NCI-H1048 (cell line): ENCODE results near the gene GTF3C5.
"Not testable (repeated sequence)": the region's sequence is repeated elsewhere in the genome, so short reads cannot be mapped to it uniquely, and the experiment has no call there.

ENCODE experiments used
- DNase-seq: peaks from one replicate; lab custom pipeline; 2025; lab: John Stamatoyannopoulos, UW

Gene GTF3C5

DNA sequence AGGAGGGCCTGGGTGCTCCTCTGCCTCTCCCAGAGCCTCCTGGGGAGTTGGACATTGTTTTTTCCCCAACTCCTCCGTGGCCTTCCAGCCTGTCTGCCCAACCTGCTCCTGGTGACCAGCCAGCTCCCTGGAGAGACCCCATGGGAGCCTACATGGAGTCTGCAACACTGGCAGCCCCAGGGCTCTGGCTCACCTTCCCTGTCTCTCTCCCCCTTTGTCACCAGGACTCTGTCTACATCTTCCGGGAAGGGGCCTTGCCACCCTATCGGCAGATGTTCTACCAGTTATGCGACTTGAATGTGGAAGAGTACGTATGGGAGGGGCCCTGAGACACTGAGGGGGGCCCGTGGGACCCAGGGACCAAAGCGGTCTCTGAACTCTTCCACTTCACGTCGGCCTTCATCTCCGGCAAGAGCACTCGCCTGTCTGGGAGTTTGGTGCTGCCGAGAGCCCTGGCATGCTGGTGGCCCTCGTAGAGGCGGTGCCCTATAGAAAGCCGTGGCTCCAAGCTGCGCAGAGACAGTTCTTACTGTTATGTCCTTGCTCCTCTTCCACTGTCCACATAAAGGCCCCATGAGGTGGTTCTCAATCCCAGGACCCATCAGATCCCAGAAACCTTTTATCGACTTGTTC lies 25.1 kb downstream of the GTF3C5 start:
- DNase-seq: no peak

GRCh38 chr9:133056533-133056932 lies 25.7 kb downstream of the GTF3C5 start:
- DNase-seq: no peak

DNA sequence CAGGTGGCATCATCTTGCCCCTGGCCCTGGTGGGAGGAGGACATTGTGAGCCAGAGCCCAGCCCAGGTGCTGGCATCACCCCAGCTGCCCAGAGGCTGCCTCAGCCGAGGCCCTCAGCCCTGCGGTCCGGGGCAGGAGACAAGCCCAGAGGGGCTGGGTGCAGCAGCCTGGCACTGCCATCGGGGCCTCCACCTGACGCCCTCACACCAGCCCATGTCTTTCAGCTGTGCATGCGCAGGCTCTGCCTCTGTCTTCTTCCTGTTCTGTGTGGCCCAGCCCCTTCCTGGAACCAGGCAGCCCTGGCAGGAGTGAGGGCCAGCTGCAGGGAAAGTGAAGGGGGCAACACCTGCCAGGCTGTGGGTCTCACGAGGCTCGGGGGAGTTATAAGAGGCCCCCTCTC lies 26.2 kb downstream of the GTF3C5 start:
- no peak for DNase-seq

- no peak for DNase-seq
Observed at GRCh38 chr9:133057553-133057952, 26.8 kb downstream of the GTF3C5 start.

DNA sequence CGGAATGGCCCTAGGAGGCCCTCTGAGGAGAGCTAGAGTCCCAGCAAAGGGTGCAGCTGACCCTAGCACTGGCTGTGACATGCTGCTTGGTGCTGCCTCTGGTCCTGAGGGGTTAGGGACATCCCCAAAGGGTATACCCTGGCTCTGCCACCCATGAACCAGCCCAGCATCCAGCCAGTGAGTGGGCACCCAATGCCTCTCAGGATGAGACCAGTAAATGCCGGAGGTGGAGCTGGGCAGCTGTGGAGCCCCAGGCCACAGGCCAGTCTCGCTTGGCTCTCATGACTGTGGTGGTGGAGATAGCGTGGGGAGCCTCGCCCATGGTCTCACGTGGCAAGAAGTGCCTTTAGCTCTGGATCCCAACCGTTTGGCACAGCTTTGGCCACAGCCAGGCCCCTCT lies 27.3 kb downstream of the GTF3C5 start:
- DNase-seq: no peak

DNA sequence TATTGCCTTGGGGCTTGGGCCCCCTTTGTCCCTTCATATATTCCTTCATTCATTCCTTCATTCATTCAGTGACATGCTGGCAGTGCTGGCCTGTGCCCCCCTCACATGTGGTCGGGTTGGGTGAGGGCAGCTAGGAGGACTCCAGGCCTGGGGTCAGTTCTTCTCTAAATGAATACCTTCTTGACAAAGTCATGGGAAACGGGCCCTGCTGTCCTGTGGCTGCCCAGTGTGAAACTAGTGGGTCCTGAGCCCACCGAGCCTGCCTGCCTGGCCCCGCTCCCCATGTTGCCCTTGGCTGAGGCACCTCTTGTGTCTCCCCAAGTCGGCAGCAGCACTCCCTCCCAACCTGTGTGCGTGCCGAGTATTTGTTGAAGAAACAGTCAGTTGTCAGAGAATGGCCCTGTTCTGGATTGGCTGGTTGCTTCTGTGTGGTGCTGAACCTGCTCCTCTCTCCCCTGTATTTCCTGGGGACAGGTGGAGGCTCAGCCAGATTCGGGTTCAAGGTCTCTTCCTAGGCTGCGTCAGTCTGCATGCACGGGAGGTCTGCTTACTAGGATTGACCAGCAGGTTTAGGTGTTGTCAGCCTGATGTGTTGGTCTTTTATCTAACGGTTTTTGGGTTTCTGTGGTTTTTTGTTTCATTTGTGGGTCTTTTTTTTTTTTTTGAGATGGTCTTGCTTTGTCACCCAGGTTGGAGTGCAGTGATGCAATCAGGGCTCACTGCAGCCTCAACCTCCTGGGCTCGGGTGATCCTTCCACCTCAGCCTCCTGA lies 27.9 kb downstream of the GTF3C5 start:
- no peak for DNase-seq

DNA sequence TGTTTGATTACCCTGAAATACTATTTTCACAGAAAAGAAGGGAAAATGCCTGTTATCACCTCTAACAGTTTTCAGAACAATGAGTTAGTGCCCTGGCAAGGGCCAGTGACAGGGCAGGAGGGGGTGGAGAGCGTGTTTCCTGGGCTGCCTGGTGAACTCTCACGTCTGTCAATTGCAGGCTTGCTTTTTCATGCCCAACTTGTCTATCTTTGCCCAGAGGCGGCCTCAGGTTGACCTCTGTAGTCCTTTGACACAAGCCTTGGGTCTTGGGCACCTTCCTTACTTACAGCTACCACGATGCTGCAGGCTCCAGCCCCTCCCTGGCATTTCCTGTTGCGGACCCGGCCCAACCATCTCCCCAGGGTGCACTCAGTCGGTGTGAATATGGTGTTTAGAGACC lies 28.8 kb downstream of the GTF3C5 start:
- DNase-seq: no peak

DNA sequence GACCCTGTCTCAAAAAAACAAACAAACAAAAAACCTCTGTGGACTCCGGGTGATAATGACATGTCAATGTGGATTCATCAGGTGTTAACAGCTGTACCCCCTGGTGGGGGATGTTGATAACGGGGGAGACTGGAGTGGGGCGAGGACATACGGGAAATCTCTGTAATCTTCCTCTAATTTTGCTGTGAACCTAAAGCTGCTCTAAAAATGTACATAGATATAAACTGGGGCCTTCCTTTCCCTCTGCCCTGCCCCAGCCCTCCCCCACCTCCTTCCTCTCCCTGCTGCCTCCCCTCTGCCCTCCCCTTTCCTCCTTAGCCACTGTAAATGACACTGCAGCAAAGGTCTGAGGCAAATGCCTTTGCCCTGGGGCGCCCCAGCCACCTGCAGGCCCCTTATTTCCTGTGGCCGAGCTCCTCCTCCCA lies 29.6 kb downstream of the GTF3C5 start:
- DNase-seq: no peak

GRCh38 chr9:133061019-133061763 lies 30.4 kb downstream of the GTF3C5 start:
- DNase-seq: not testable (repeated sequence)

GRCh38 chr9:133061764-133062145 lies 31.0 kb downstream of the GTF3C5 start, which contains the start of gene CEL:
Gene CEL (plus strand): TSS chr9:133061981. CDS start chr9:133062003, 22 bp downstream.
- DNase-seq: not testable (repeated sequence)

GRCh38 chr9:133062569-133062968 lies 31.8 kb downstream of the GTF3C5 start:
- DNase-seq: not testable (repeated sequence)

- DNase-seq: no peak
Observed at GRCh38 chr9:133063159-133063499, 32.3 kb downstream of the GTF3C5 start.

DNA sequence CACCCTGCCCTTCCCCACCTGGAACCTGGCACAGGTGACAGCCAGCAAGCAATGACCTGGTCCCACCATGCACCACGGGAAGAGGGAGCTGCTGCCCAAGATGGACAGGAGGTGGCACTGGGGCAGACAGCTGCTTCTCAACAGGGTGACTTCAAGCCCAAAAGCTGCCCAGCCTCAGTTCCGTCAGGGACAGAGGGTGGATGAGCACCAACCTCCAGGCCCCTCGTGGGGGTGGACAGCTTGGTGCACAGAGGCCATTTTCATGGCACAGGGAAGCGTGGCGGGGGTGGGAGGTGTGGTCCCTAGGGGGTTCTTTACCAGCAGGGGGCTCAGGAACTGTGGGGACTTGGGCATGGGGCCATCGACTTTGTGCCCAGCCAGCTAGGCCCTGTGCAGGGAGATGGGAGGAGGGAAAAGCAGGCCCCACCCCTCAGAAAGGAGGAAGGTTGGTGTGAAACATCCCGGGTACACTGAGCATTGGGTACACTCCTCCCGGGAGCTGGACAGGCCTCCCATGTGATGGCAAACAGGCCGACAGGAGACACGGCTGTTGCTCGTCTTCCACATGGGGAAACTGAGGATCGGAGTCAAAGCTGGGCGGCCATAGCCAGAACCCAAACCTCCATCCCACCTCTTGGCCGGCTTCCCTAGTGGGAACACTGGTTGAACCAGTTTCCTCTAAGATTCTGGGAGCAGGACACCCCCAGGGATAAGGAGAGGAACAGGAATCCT lies 32.9 kb downstream of the GTF3C5 start:
- no peak for DNase-seq

DNA sequence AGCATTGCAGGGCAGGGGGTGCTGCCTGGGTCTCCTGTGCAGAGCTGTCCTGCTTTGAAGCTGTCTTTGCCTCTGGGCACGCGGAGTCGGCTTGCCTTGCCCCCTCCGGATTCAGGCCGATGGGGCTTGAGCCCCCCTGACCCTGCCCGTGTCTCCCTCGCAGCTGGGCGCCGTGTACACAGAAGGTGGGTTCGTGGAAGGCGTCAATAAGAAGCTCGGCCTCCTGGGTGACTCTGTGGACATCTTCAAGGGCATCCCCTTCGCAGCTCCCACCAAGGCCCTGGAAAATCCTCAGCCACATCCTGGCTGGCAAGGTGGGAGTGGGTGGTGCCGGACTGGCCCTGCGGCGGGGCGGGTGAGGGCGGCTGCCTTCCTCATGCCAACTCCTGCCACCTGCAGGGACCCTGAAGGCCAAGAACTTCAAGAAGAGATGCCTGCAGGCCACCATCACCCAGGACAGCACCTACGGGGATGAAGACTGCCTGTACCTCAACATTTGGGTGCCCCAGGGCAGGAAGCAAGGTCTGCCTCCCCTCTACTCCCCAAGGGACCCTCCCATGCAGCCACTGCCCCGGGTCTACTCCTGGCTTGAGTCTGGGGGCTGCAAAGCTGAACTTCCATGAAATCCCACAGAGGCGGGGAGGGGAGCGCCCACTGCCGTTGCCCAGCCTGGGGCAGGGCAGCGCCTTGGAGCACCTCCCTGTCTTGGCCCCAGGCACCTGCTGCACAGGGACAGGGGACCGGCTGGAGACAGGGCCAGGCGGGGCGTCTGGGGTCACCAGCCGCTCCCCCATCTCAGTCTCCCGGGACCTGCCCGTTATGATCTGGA lies 33.7 kb downstream of the GTF3C5 start:
- no peak for DNase-seq

DNA sequence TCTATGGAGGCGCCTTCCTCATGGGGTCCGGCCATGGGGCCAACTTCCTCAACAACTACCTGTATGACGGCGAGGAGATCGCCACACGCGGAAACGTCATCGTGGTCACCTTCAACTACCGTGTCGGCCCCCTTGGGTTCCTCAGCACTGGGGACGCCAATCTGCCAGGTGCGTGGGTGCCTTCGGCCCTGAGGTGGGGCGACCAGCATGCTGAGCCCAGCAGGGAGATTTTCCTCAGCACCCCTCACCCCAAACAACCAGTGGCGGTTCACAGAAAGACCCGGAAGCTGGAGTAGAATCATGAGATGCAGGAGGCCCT lies 34.2 kb downstream of the GTF3C5 start:
- DNase-seq: no peak

- no peak for DNase-seq
Observed at GRCh38 chr9:133066181-133066983, 35.6 kb downstream of the GTF3C5 start.

GRCh38 chr9:133067006-133067405 lies 36.2 kb downstream of the GTF3C5 start:
- no peak for DNase-seq

DNA sequence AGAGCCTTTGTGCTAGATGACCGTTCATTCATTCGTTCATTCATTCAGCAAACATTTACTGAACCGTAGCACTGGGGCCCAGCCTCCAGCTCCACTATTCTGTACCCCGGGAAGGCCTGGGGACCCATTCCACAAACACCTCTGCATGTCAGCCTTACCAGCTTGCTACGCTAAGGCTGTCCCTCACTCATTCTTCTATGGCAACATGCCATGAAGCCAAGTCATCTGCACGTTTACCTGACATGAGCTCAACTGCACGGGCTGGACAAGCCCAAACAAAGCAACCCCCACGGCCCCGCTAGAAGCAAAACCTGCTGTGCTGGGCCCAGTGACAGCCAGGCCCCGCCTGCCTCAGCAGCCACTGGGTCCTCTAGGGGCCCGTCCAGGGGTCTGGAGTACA lies 37.0 kb downstream of the GTF3C5 start:
- no peak for DNase-seq

DNA sequence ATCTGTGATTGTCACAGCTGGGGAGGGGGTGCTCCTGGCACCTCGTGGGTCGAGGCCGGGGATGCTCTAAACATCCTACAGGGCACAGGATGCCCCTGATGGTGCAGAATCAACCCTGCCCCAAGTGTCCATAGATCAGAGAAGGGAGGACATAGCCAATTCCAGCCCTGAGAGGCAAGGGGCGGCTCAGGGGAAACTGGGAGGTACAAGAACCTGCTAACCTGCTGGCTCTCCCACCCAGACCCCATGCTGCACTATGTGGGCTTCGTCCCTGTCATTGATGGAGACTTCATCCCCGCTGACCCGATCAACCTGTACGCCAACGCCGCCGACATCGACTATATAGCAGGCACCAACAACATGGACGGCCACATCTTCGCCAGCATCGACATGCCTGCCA lies 37.6 kb downstream of the GTF3C5 start:
- not testable (repeated sequence) for DNase-seq

DNA sequence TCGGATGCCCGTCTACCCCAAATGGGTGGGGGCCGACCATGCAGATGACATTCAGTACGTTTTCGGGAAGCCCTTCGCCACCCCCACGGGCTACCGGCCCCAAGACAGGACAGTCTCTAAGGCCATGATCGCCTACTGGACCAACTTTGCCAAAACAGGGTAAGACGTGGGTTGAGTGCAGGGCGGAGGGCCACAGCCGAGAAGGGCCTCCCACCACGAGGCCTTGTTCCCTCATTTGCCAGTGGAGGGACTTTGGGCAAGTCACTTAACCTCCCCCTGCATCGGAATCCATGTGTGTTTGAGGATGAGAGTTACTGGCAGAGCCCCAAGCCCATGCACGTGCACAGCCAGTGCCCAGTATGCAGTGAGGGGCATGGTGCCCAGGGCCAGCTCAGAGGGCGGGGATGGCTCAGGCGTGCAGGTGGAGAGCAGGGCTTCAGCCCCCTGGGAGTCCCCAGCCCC lies 39.7 kb downstream of the GTF3C5 start:
- DNase-seq: not testable (repeated sequence)

- not testable (repeated sequence) for DNase-seq
Observed at GRCh38 chr9:133070985-133071384, 40.2 kb downstream of the GTF3C5 start.
